Epithelial cell of esophagus (primary cell): ENCODE data around the gene ZNF189.

Experiments
- DNase-seq: peaks from one replicate; pipeline ENCODE4 v3.0.0; 2010; ENCODE audit warnings: low read depth
- H3K4me3 ChIP-seq: 2 replicates; pipeline ENCODE4 v1.5.1; 2011; ENCODE audit warnings: mild to moderate bottlenecking, low read length, control low read depth
- CTCF ChIP-seq: IDR thresholded peaks from 2 replicates; pipeline ENCODE4 v1.5.1; 2011; ENCODE audit warnings: low read depth, mild to moderate bottlenecking, low read length, control low read depth, inconsistent platforms; ENCODE audit not compliant: insufficient read depth; ENCODE audit errors: missing control alignments

Gene ZNF189

GRCh38 chr9:101393135-101393534 is 5.5 kb upstream of the ZNF189 start:
- DNase-seq, result no peak
- no peak overlapping the region for H3K4me3 ChIP-seq
- no peak for TF ChIP-seq CTCF

GRCh38 chr9:101394687-101395086 is 4.0 kb upstream of the ZNF189 start:
- TF ChIP-seq CTCF, result no peak
- no peak overlapping the region for H3K4me3 ChIP-seq
- DNase-seq, result no peak

GRCh38 chr9:101397746-101398067 is 944 bp upstream of the ZNF189 start:
- H3K4me3 ChIP-seq, result peak overlapping the region; percentile 93
- TF ChIP-seq CTCF, result no peak
- DNase-seq, result no peak

- DNase-seq, result peak; percentile 5
- peak overlapping the region; percentile 93 for H3K4me3 ChIP-seq
- TF ChIP-seq CTCF, result no peak
Observed at GRCh38 chr9:101398930-101399642, 435 bp downstream of the ZNF189 start.

GRCh38 chr9:101399643-101399970 is 956 bp downstream of the ZNF189 start:
- peak overlapping the region; percentile 93 for H3K4me3 ChIP-seq
- DNase-seq, result no peak
- TF ChIP-seq CTCF, result no peak

- no peak for DNase-seq
- no peak for TF ChIP-seq CTCF
- peak overlapping the region; percentile 93 for H3K4me3 ChIP-seq
Observed at GRCh38 chr9:101400120-101400519, 1.5 kb downstream of the ZNF189 start.
